MM.1S (cell line): ENCODE data around the gene BCAS3.

Experiments
- EZH2 ChIP-seq: fragments of 300-600 bp; sonication (generic); optimal IDR thresholded peaks from 2 replicates; pipeline ENCODE3; 2017; ENCODE audit warnings: low read depth, mild to moderate bottlenecking, antibody characterized with exemption, low read length, mixed read lengths
- EZH2phosphoT487 ChIP-seq: fragments of 300-600 bp; sonication (generic); IDR thresholded peaks from 2 replicates; pipeline ENCODE4 v1.6.1; 2018; ENCODE audit warnings: antibody characterized with exemption, low read length
- TF ChIP-seq, protein P1 (sequence below): fragments of 300-600 bp; sonication (generic); IDR thresholded peaks from 2 replicates; pipeline ENCODE4 v1.5.1; 2016; ENCODE audit warnings: antibody characterized with exemption, low read length, mixed read lengths

DNA sequence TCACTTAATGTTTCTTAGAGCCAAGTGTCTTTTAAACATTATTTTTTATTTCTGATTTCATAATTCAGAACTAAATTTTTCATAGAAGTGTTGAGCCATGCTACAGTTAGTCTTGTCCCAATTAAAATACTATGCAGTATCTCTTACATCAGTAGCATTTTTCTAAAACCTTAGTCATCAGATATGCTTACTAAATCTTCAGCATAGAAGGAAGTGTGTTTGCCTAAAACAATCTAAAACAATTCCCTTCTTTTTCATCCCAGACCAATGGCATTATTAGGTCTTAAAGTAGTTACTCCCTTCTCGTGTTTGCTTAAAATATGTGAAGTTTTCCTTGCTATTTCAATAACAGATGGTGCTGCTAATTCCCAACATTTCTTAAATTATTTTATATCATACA is 13.6 kb upstream of the BCAS3 start:
- TF ChIP-seq, protein P1, sequence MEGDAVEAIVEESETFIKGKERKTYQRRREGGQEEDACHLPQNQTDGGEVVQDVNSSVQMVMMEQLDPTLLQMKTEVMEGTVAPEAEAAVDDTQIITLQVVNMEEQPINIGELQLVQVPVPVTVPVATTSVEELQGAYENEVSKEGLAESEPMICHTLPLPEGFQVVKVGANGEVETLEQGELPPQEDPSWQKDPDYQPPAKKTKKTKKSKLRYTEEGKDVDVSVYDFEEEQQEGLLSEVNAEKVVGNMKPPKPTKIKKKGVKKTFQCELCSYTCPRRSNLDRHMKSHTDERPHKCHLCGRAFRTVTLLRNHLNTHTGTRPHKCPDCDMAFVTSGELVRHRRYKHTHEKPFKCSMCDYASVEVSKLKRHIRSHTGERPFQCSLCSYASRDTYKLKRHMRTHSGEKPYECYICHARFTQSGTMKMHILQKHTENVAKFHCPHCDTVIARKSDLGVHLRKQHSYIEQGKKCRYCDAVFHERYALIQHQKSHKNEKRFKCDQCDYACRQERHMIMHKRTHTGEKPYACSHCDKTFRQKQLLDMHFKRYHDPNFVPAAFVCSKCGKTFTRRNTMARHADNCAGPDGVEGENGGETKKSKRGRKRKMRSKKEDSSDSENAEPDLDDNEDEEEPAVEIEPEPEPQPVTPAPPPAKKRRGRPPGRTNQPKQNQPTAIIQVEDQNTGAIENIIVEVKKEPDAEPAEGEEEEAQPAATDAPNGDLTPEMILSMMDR = no peak
- TF ChIP-seq EZH2 (no peak), EZH2phosphoT487 (no peak)
